ENCODE results near the gene PROZ. TPM values are rescaled to one million over a fixed set of nuclear protein-coding genes. Genes with fewer than 3 reads are reported as not detected.

Gene PROZ
- total and polyA plus RNA-seq, 2 of the 13 experiments (the other 11 are each of a cell fraction or from before 2014, with no cell fraction given) = 5.6 to 22.5 TPM

DNA sequence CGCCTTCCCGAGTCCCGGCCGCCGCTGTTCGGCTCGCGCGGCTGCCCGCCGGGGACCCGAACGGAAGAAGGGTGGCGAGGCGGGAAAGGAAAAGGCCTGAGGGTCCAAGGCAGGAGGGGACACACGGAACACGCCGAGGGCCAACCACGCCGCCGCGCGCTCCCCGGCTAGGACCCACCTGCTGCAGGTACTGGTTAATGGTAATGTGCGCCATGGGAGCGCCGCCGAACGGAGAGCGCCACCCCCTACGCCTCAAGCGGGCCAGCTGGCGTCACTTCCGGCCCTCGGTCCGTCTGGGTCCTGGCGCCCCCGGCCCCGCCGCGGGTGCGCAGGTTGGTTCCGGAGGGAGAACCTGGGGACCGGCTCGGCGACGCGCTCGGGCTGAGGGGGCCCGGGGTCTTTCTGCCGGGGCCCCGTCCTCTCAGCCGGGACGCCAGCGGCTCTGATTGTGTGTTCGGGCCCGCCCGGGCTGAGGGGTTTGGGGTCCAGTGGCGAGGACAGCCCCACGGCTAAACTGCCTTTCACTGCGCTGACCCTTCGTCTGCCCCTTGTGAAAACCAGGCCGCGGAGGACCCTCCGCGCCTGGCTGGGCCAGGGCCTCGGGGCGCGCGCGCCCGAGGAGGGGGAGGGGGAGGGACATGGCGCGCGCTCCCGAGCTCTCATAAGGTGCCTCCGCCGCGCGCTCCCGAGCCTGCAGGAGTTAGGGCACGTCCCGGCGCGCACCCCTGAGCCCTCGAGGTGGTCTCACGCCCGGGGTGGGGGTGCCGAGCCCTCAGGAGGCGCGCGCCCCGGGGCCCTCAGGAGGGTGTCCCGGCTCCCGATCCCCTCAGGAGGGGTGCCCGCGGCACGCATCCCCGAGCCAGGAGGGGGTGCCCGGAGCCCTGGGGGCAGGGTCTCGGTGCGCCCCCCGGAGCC, 50.2 kb downstream of the PROZ start, which contains the start of gene PCID2 (continued):
- peak; percentile 91 for TF ChIP-seq CREB1 (IDR thresholded peaks at IDR 0.05)
- TF ChIP-seq CREB1 (CRISPR knock-in tag; IDR thresholded peaks at IDR 0.05) = peak; percentile 94
- TF ChIP-seq, protein P1, sequence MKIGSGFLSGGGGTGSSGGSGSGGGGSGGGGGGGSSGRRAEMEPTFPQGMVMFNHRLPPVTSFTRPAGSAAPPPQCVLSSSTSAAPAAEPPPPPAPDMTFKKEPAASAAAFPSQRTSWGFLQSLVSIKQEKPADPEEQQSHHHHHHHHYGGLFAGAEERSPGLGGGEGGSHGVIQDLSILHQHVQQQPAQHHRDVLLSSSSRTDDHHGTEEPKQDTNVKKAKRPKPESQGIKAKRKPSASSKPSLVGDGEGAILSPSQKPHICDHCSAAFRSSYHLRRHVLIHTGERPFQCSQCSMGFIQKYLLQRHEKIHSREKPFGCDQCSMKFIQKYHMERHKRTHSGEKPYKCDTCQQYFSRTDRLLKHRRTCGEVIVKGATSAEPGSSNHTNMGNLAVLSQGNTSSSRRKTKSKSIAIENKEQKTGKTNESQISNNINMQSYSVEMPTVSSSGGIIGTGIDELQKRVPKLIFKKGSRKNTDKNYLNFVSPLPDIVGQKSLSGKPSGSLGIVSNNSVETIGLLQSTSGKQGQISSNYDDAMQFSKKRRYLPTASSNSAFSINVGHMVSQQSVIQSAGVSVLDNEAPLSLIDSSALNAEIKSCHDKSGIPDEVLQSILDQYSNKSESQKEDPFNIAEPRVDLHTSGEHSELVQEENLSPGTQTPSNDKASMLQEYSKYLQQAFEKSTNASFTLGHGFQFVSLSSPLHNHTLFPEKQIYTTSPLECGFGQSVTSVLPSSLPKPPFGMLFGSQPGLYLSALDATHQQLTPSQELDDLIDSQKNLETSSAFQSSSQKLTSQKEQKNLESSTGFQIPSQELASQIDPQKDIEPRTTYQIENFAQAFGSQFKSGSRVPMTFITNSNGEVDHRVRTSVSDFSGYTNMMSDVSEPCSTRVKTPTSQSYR (CRISPR knock-in tag; IDR thresholded peaks at IDR 0.05; ENCODE audit: borderline replicate concordance) = peak; percentile 80; the same call in 1 of the 2 replicates
- TF ChIP-seq ZNF629 (CRISPR knock-in tag; conservative IDR thresholded peaks at IDR 0.05) = no peak
- no peak for TF ChIP-seq SIX4 (CRISPR knock-in tag; IDR thresholded peaks at IDR 0.05)
- TF ChIP-seq SP1 (IDR thresholded peaks at IDR 0.05) = no peak
- peak; percentile 93 for TF ChIP-seq SP1 (CRISPR knock-in tag; IDR thresholded peaks at IDR 0.05)
- TF ChIP-seq ZNF816 (CRISPR knock-in tag; IDR thresholded peaks at IDR 0.05; ENCODE audit: borderline replicate concordance) = peak; percentile 94
- TF ChIP-seq SP4 (CRISPR knock-in tag; IDR thresholded peaks at IDR 0.05) = peak; percentile 80
- TF ChIP-seq SAP130 (CRISPR knock-in tag; IDR thresholded peaks at IDR 0.05; ENCODE audit: low read depth) = peak; percentile 91
- TF ChIP-seq, protein P2, sequence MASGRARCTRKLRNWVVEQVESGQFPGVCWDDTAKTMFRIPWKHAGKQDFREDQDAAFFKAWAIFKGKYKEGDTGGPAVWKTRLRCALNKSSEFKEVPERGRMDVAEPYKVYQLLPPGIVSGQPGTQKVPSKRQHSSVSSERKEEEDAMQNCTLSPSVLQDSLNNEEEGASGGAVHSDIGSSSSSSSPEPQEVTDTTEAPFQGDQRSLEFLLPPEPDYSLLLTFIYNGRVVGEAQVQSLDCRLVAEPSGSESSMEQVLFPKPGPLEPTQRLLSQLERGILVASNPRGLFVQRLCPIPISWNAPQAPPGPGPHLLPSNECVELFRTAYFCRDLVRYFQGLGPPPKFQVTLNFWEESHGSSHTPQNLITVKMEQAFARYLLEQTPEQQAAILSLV (CRISPR knock-in tag; IDR thresholded peaks at IDR 0.05; ENCODE audit: borderline replicate concordance) = peak; percentile 83; the same call in 1 of the 2 replicates
- TF ChIP-seq, protein P3, sequence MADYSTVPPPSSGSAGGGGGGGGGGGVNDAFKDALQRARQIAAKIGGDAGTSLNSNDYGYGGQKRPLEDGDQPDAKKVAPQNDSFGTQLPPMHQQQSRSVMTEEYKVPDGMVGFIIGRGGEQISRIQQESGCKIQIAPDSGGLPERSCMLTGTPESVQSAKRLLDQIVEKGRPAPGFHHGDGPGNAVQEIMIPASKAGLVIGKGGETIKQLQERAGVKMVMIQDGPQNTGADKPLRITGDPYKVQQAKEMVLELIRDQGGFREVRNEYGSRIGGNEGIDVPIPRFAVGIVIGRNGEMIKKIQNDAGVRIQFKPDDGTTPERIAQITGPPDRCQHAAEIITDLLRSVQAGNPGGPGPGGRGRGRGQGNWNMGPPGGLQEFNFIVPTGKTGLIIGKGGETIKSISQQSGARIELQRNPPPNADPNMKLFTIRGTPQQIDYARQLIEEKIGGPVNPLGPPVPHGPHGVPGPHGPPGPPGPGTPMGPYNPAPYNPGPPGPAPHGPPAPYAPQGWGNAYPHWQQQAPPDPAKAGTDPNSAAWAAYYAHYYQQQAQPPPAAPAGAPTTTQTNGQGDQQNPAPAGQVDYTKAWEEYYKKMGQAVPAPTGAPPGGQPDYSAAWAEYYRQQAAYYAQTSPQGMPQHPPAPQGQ (CRISPR knock-in tag; IDR thresholded peaks at IDR 0.05; ENCODE audit: borderline replicate concordance) = 0 out of 2 replicates have a peak, but pooled peaks have one; percentile 76
- TF ChIP-seq, protein P4, sequence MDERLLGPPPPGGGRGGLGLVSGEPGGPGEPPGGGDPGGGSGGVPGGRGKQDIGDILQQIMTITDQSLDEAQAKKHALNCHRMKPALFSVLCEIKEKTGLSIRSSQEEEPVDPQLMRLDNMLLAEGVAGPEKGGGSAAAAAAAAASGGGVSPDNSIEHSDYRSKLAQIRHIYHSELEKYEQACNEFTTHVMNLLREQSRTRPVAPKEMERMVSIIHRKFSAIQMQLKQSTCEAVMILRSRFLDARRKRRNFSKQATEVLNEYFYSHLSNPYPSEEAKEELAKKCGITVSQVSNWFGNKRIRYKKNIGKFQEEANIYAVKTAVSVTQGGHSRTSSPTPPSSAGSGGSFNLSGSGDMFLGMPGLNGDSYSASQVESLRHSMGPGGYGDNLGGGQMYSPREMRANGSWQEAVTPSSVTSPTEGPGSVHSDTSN (CRISPR knock-in tag; IDR thresholded peaks at IDR 0.05) = no peak
- peak; percentile 72 for TF ChIP-seq FOSL2 (CRISPR knock-in tag; IDR thresholded peaks at IDR 0.05)
- TF ChIP-seq REL (CRISPR knock-in tag; conservative IDR thresholded peaks at IDR 0.05) = no peak; the same call in 1 of the 2 replicates
- TF ChIP-seq GTF3A (CRISPR knock-in tag; conservative IDR thresholded peaks at IDR 0.05) = 0 out of 2 replicates have a peak, but pooled peaks have one; percentile 7
- peak; percentile 68; the same call in 1 of the 2 replicates for TF ChIP-seq NAIF1 (CRISPR knock-in tag; IDR thresholded peaks at IDR 0.05; ENCODE audit: borderline replicate concordance)
- TF ChIP-seq RELA (CRISPR knock-in tag; IDR thresholded peaks at IDR 0.05) = no peak; the same call in 1 of the 2 replicates
- TF ChIP-seq, protein P5, sequence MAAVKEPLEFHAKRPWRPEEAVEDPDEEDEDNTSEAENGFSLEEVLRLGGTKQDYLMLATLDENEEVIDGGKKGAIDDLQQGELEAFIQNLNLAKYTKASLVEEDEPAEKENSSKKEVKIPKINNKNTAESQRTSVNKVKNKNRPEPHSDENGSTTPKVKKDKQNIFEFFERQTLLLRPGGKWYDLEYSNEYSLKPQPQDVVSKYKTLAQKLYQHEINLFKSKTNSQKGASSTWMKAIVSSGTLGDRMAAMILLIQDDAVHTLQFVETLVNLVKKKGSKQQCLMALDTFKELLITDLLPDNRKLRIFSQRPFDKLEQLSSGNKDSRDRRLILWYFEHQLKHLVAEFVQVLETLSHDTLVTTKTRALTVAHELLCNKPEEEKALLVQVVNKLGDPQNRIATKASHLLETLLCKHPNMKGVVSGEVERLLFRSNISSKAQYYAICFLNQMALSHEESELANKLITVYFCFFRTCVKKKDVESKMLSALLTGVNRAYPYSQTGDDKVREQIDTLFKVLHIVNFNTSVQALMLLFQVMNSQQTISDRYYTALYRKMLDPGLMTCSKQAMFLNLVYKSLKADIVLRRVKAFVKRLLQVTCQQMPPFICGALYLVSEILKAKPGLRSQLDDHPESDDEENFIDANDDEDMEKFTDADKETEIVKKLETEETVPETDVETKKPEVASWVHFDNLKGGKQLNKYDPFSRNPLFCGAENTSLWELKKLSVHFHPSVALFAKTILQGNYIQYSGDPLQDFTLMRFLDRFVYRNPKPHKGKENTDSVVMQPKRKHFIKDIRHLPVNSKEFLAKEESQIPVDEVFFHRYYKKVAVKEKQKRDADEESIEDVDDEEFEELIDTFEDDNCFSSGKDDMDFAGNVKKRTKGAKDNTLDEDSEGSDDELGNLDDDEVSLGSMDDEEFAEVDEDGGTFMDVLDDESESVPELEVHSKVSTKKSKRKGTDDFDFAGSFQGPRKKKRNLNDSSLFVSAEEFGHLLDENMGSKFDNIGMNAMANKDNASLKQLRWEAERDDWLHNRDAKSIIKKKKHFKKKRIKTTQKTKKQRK (IDR thresholded peaks at IDR 0.05; ENCODE audit: low read length) = no peak

Data from HepG2 (cell line).